Trophoblast cell (in vitro differentiated cells and primary cell): ENCODE data around the gene CACNG7.

Experiments used
- DNase-seq, 2 donors: peaks; one replicate each; pipeline ENCODE4 v3.0.0-alpha.2; 2016
- H2AFZ ChIP-seq: 2 replicates; pipeline ENCODE4 v1.6.1; 2013; ENCODE audit warnings: low read length, moderate library complexity, mild to moderate bottlenecking; ENCODE audit not compliant: insufficient read depth, poor library complexity
- H2AK5ac ChIP-seq: 2 replicates; pipeline ENCODE4 v1.6.1; 2013; ENCODE audit warnings: mild to moderate bottlenecking, low read length
- H2BK120ac ChIP-seq: 2 replicates; pipeline ENCODE4 v1.6.1; 2013; ENCODE audit warnings: low read length, mild to moderate bottlenecking, moderate library complexity; ENCODE audit not compliant: insufficient read depth, poor library complexity
- H2BK12ac ChIP-seq: 2 replicates; pipeline ENCODE4 v1.6.1; 2013; ENCODE audit warnings: mild to moderate bottlenecking, low read length, moderate library complexity
- H2BK5ac ChIP-seq: 2 replicates; pipeline ENCODE4 v1.6.1; 2013; ENCODE audit warnings: low read length, low read depth, moderate library complexity, mild to moderate bottlenecking; ENCODE audit not compliant: poor library complexity
- H3K14ac ChIP-seq: 2 replicates; pipeline ENCODE4 v1.6.1; 2013; ENCODE audit warnings: mild to moderate bottlenecking, low read length
- H3K18ac ChIP-seq: 2 replicates; pipeline ENCODE4 v1.6.1; 2013; ENCODE audit warnings: mild to moderate bottlenecking, low read length
- H3K23ac ChIP-seq: 2 replicates; pipeline ENCODE4 v1.6.1; 2013; ENCODE audit warnings: low read length
- H3K27ac ChIP-seq: 2 replicates; pipeline ENCODE4 v1.5.1; 2013; ENCODE audit warnings: low read depth, mild to moderate bottlenecking, inconsistent platforms, low read length, moderate library complexity
- H3K27me3 ChIP-seq: 2 replicates; pipeline ENCODE4 v1.6.1; 2013; ENCODE audit warnings: inconsistent platforms, mild to moderate bottlenecking, low read length, moderate library complexity; ENCODE audit not compliant: insufficient read depth
- H3K36me3 ChIP-seq, 2 experiments: 1 replicate in 1 of 2; 2 replicates in 1 of 2; pipeline ENCODE4 v1.6.1; 2013; ENCODE audit warnings: low read length in 2 of 2, mild to moderate bottlenecking in 2 of 2, moderate library complexity in 1 of 2; ENCODE audit not compliant: insufficient read depth in 2 of 2, control insufficient read depth in 1 of 2
- H3K4ac ChIP-seq: 2 replicates; pipeline ENCODE4 v1.6.1; 2013; ENCODE audit warnings: low read depth, mild to moderate bottlenecking, low read length, moderate library complexity
- H3K4me1 ChIP-seq, 2 experiments: 1 replicate in 1 of 2; 2 replicates in 1 of 2; pipeline ENCODE4 v1.6.1; 2013; ENCODE audit warnings: low read length in 2 of 2, mild to moderate bottlenecking in 2 of 2, moderate library complexity in 1 of 2; ENCODE audit not compliant: insufficient read depth in 2 of 2, control insufficient read depth in 1 of 2
- H3K4me2 ChIP-seq: 2 replicates; pipeline ENCODE4 v1.6.1; 2013; ENCODE audit warnings: inconsistent platforms, mild to moderate bottlenecking, low read length, moderate library complexity
- H3K4me3 ChIP-seq: 2 replicates; pipeline ENCODE4 v1.5.1; 2013; ENCODE audit warnings: mild to moderate bottlenecking, low read depth, low read length, inconsistent platforms
- H3K79me1 ChIP-seq: one replicate; pipeline ENCODE4 v1.6.1; 2013; ENCODE audit warnings: low read length
- H3K79me2 ChIP-seq: 2 replicates; pipeline ENCODE4 v1.6.1; 2013; ENCODE audit warnings: low read length, mild to moderate bottlenecking; ENCODE audit not compliant: control insufficient read depth, insufficient read depth, poor library complexity
- H3K9ac ChIP-seq: 2 replicates; pipeline ENCODE4 v1.6.1; 2013; ENCODE audit warnings: mild to moderate bottlenecking, low read length
- H3K9me3 ChIP-seq: 2 replicates; pipeline ENCODE4 v1.6.1; 2013; ENCODE audit warnings: low read depth, mild to moderate bottlenecking, control low read depth, inconsistent platforms, low read length; ENCODE audit not compliant: insufficient read depth
- H4K12ac ChIP-seq: 2 replicates; pipeline ENCODE4 v1.6.1; 2013; ENCODE audit warnings: low read depth, mild to moderate bottlenecking, low read length, moderate library complexity
- H4K8ac ChIP-seq: 2 replicates; pipeline ENCODE4 v1.6.1; 2013; ENCODE audit warnings: low read depth, mild to moderate bottlenecking, low read length, moderate library complexity
- H4K91ac ChIP-seq: one replicate; pipeline ENCODE4 v1.6.1; 2013; ENCODE audit warnings: low read depth, mild to moderate bottlenecking, low read length, moderate library complexity
- WGBS: extraction: QIAGEN DNeasy Blood & Tissue Kit; methylation state at CpG from one replicate; pipeline ENCODE4 v1.1.7; 2013; ENCODE audit warnings: missing lambda C conversion rate; ENCODE audit not compliant: insufficient read length, insufficient coverage; ENCODE audit errors: extremely low coverage; 5-methylcytosine and 5-hydroxymethylcytosine counted together

CACNG7 gene

GRCh38 chr19:53960886-53961285 is 51.8 kb downstream of the CACNG7 start:
- no peak overlapping the region for H3K4me3 ChIP-seq
- H2BK12ac ChIP-seq, result no peak overlapping the region
- H3K36me3 ChIP-seq, result no peaks in the 10 kb centered on the region
- H3K4ac ChIP-seq, result no peak overlapping the region
- H2BK120ac ChIP-seq, result no peak overlapping the region
- no peak overlapping the region for H3K23ac ChIP-seq
- no peak overlapping the region for H2BK5ac ChIP-seq
- peaks cover 0 to 2% of the 10 kb centered on the region in 2 experiments for H3K4me1 ChIP-seq
- no peak overlapping the region for H3K18ac ChIP-seq
- DNase-seq, result no peak
- no peak overlapping the region for H4K8ac ChIP-seq
- peaks cover 51% of the 10 kb centered on the region for H3K27me3 ChIP-seq
- H4K12ac ChIP-seq, result no peak overlapping the region
- no peak overlapping the region for H4K91ac ChIP-seq
- no CpG with 5 or more reads among the region's 8 CpGs for WGBS
- H2AFZ ChIP-seq, result no peak overlapping the region
- no peak overlapping the region for H2AK5ac ChIP-seq
- H3K79me2 ChIP-seq, result no peaks in the 10 kb centered on the region
- H3K4me2 ChIP-seq, result no peak overlapping the region
- no peak overlapping the region for H3K14ac ChIP-seq
- peaks cover 4% of the 10 kb centered on the region for H3K9me3 ChIP-seq
- no peak overlapping the region for H3K9ac ChIP-seq
- no peak overlapping the region for H3K27ac ChIP-seq
- no peaks in the 10 kb centered on the region for H3K79me1 ChIP-seq

- Histone ChIP-seq H3K23ac (no peak overlapping the region), H2BK5ac (no peak overlapping the region), H4K12ac (no peak overlapping the region), H3K27ac (no peak overlapping the region), H3K18ac (no peak overlapping the region), H3K27me3 (peaks cover 51% of the 10 kb centered on the region), H3K9ac (no peak overlapping the region), H3K4ac (no peak overlapping the region), H2BK120ac (no peak overlapping the region), H3K79me1 (no peaks in the 10 kb centered on the region), H2AK5ac (no peak overlapping the region), H2AFZ (no peak overlapping the region), H3K4me3 (no peak overlapping the region), H3K4me1 (peaks cover 0 to 2% of the 10 kb centered on the region in 2 experiments), H3K4me2 (peak overlapping the region; percentile 48), H2BK12ac (no peak overlapping the region), H4K91ac (no peak overlapping the region), H4K8ac (no peak overlapping the region), H3K14ac (no peak overlapping the region), H3K9me3 (peaks cover 4% of the 10 kb centered on the region), H3K79me2 (no peaks in the 10 kb centered on the region), H3K36me3 (no peaks in the 10 kb centered on the region)
- no peak for DNase-seq
- whole genome bisulfite sequencing, result no CpG with 5 or more reads among the region's 32 CpGs
These were observed 52.7 kb downstream of the CACNG7 start for GRCh38 chr19:53961523-53962356.

- Histone ChIP-seq H3K36me3 (no peaks in the 10 kb centered on the region), H3K27ac (no peak within 1 kb of the TSS), H3K9ac (no peak within 1 kb of the TSS), H4K8ac (no peak within 1 kb of the TSS), H3K4me3 (no peak within 1 kb of the TSS), H4K12ac (no peak within 1 kb of the TSS), H3K9me3 (peaks cover 4% of the 10 kb centered on the region), H3K4ac (no peak within 1 kb of the TSS), H2BK12ac (no peak within 1 kb of the TSS), H2AK5ac (no peak within 1 kb of the TSS), H2BK120ac (no peak within 1 kb of the TSS), H3K14ac (no peak within 1 kb of the TSS), H3K79me1 (no peaks in the 10 kb centered on the region), H3K79me2 (no peaks in the 10 kb centered on the region), H3K27me3 (peaks cover 44% of the 10 kb centered on the region), H3K18ac (no peak within 1 kb of the TSS), H2AFZ (no peak within 1 kb of the TSS), H4K91ac (no peak within 1 kb of the TSS), H2BK5ac (no peak within 1 kb of the TSS), H3K23ac (no peak within 1 kb of the TSS), H3K4me1 (peaks cover 0 to 2% of the 10 kb centered on the region in 2 experiments), H3K4me2 (peak within 1 kb of the TSS; percentile 48)
- WGBS, result no CpG with 5 or more reads among the region's 55 CpGs
- no peak for DNase-seq
These were observed 53.9 kb downstream of the CACNG7 start, which contains the start of gene CACNG8 for GRCh38 chr19:53962887-53963431. Gene CACNG8 (plus strand): TSS chr19:53962937.

GRCh38 chr19:53965091-53965490 is 56.0 kb downstream of the CACNG7 start:
- no peaks in the 10 kb centered on the region for H3K79me2 ChIP-seq
- no peak overlapping the region for H3K14ac ChIP-seq
- no peak overlapping the region for H4K12ac ChIP-seq
- no peak overlapping the region for H2BK120ac ChIP-seq
- no peak overlapping the region for H2AK5ac ChIP-seq
- no peak overlapping the region for H3K23ac ChIP-seq
- H2BK5ac ChIP-seq, result no peak overlapping the region
- no peaks in the 10 kb centered on the region for H3K36me3 ChIP-seq
- H4K8ac ChIP-seq, result no peak overlapping the region
- DNase-seq, result no peak
- no peak overlapping the region for H3K27ac ChIP-seq
- H2BK12ac ChIP-seq, result no peak overlapping the region
- no CpG with 5 or more reads among the region's 11 CpGs for WGBS
- peaks cover 3% of the 10 kb centered on the region for H3K9me3 ChIP-seq
- no peak overlapping the region for H3K9ac ChIP-seq
- H3K18ac ChIP-seq, result no peak overlapping the region
- peaks cover 26% of the 10 kb centered on the region for H3K27me3 ChIP-seq
- peaks cover 0 to 2% of the 10 kb centered on the region in 2 experiments for H3K4me1 ChIP-seq
- H2AFZ ChIP-seq, result no peak overlapping the region
- no peak overlapping the region for H3K4me2 ChIP-seq
- no peak overlapping the region for H4K91ac ChIP-seq
- H3K4me3 ChIP-seq, result no peak overlapping the region
- no peak overlapping the region for H3K4ac ChIP-seq
- H3K79me1 ChIP-seq, result no peaks in the 10 kb centered on the region
